ENCODE measurements around the gene OSBPL10. TPM values are rescaled to one million over a fixed set of nuclear protein-coding genes. Genes with fewer than 3 reads are reported as not detected.
A peak's percentile ranks its signal among the peaks of the same experiment; 100 is the strongest.

The OSBPL10 gene
- total and polyA plus RNA-seq, 9 donors, result 2.5 to 36.6 (median 10.6) TPM

GRCh38 chr3:31980530-31981205, 394 bp downstream of the OSBPL10 start:
- intact Hi-C loops (cut with DNase I), result no loop called here
- TF ChIP-seq POLR2A (IDR thresholded peaks at IDR 0.05) (peak; percentile 27), EP300 (IDR thresholded peaks at IDR 0.05) (no peak)

GRCh38 chr3:31979001-31979697, 1.9 kb downstream of the OSBPL10 start:
- Histone ChIP-seq H3K4me3 (no peak overlapping the region), H3K27me3 (no peaks in the 10 kb centered on the region), H3K27ac (no peak overlapping the region), H3K9me3 (no peaks in the 10 kb centered on the region), H3K4me1 (ENCODE audit: insufficient read depth) (peaks cover 7% of the 10 kb centered on the region), H3K36me3 (no peaks in the 10 kb centered on the region)
- WGBS, 3 donors, result 82 to 89% (median 84%) methylated on average over 5 of the region's 5 CpGs
- TF ChIP-seq EP300 (IDR thresholded peaks at IDR 0.05), result no peak
- no peak for TF ChIP-seq CTCF (IDR thresholded peaks at IDR 0.05)
- TF ChIP-seq POLR2A (IDR thresholded peaks at IDR 0.05), result no peak
- no peak for DNase-seq
- intact Hi-C loops (cut with DNase I), result no loop called here

More at GRCh38 chr3:31980530-31981205, 394 bp downstream of the OSBPL10 start:
- 0 to 2% (median 1%) methylated on average over 42 to 66 of the region's 66 CpGs for WGBS, 3 donors
- no peaks in the 10 kb centered on the region for H3K9me3 ChIP-seq
- H3K4me1 ChIP-seq (ENCODE audit: insufficient read depth), result peaks cover 7% of the 10 kb centered on the region
- no peaks in the 10 kb centered on the region for H3K36me3 ChIP-seq
- peak; percentile 44 to 72 (median 64) for DNase-seq
- peak overlapping the region; percentile 77 for H3K4me3 ChIP-seq
- H3K27ac ChIP-seq, result peak overlapping the region; percentile 86 to 89
- no peaks in the 10 kb centered on the region for H3K27me3 ChIP-seq

GRCh38 chr3:31978553-31978952, 2.5 kb downstream of the OSBPL10 start:
- no peak overlapping the region for H3K27ac ChIP-seq
- H3K36me3 ChIP-seq, result no peaks in the 10 kb centered on the region
- H3K27me3 ChIP-seq, result no peaks in the 10 kb centered on the region
- no peaks in the 10 kb centered on the region for H3K9me3 ChIP-seq
- DNase-seq, result no peak
- peaks cover 7% of the 10 kb centered on the region for H3K4me1 ChIP-seq (ENCODE audit: insufficient read depth)
- 93 to 95% (median 94%) methylated on average over 4 of the region's 4 CpGs for WGBS, 3 donors
- intact Hi-C loops (cut with DNase I), result no loop called here
- H3K4me3 ChIP-seq, result no peak overlapping the region
- no peak for TF ChIP-seq POLR2A (IDR thresholded peaks at IDR 0.05)
- TF ChIP-seq EP300 (IDR thresholded peaks at IDR 0.05), result no peak
- no peak for TF ChIP-seq CTCF (IDR thresholded peaks at IDR 0.05)

GRCh38 chr3:31977736-31978135, 3.3 kb downstream of the OSBPL10 start:
- H3K4me3 ChIP-seq, result no peak overlapping the region
- no peaks in the 10 kb centered on the region for H3K27me3 ChIP-seq
- no peak for DNase-seq
- intact Hi-C loops (cut with DNase I), result no loop called here
- 75 to 80% (median 77%) methylated on average over 2 of the region's 2 CpGs for WGBS, 3 donors
- peaks cover 7% of the 10 kb centered on the region for H3K4me1 ChIP-seq (ENCODE audit: insufficient read depth)
- H3K27ac ChIP-seq, result no peak overlapping the region
- H3K9me3 ChIP-seq, result no peaks in the 10 kb centered on the region
- TF ChIP-seq CTCF (IDR thresholded peaks at IDR 0.05) (no peak), POLR2A (IDR thresholded peaks at IDR 0.05) (no peak), EP300 (IDR thresholded peaks at IDR 0.05) (no peak)
- H3K36me3 ChIP-seq, result no peaks in the 10 kb centered on the region

- Histone ChIP-seq H3K4me1 (ENCODE audit: insufficient read depth) (peaks cover 7% of the 10 kb centered on the region), H3K9me3 (no peaks in the 10 kb centered on the region), H3K36me3 (no peaks in the 10 kb centered on the region), H3K27me3 (no peaks in the 10 kb centered on the region), H3K4me3 (no peak overlapping the region), H3K27ac (no peak overlapping the region)
- intact Hi-C loops (cut with DNase I), result no loop called here
- WGBS, 3 donors, result 80 to 90% (median 81%) methylated on average over 2 of the region's 2 CpGs
- TF ChIP-seq CTCF (IDR thresholded peaks at IDR 0.05), result no peak
- TF ChIP-seq POLR2A (IDR thresholded peaks at IDR 0.05), result no peak
- no peak for TF ChIP-seq EP300 (IDR thresholded peaks at IDR 0.05)
- DNase-seq, result no peak
Measured at GRCh38 chr3:31976302-31976701, 4.8 kb downstream of the OSBPL10 start.

Measured in ovary (tissue), 9 donors.